ENCODE data around the gene STX17.

Gene STX17

GRCh38 chr9:99948896-99949295 is 42.4 kb downstream of the STX17 start:
- Histone ChIP-seq H2AFZ (ENCODE audit: low read depth, low read length) (no peak overlapping the region), H3K36me3 (replicated peaks; ENCODE audit: low read depth, low read length) (peaks cover 12% of the 10 kb centered on the region), H3K4me3 (ENCODE audit: low read length) (no peak overlapping the region), H3K4me1 (ENCODE audit: low read length) (peaks cover 4% of the 10 kb centered on the region), H4K20me1 (ENCODE audit: insufficient read depth, low read length) (no peaks in the 10 kb centered on the region), H3K79me2 (ENCODE audit: low read length) (no peaks in the 10 kb centered on the region), H3K9me3 (ENCODE audit: insufficient read depth, low read length) (no peaks in the 10 kb centered on the region), H3K27me3 (ENCODE audit: low read depth, low read length) (no peaks in the 10 kb centered on the region), H3K27ac (ENCODE audit: low read length) (no peak overlapping the region), H3K4me2 (ENCODE audit: low read length) (no peak overlapping the region), H3K9ac (ENCODE audit: low read length) (no peak overlapping the region)
- TF ChIP-seq EZH2phosphoT487 (IDR thresholded peaks at IDR 0.05; ENCODE audit: low read depth) (no peak), CTCF (IDR thresholded peaks at IDR 0.05; ENCODE audit: low read depth, low read length) (no peak)

GRCh38 chr9:99953861-99954507 is 47.5 kb downstream of the STX17 start:
- TF ChIP-seq CTCF (IDR thresholded peaks at IDR 0.05; ENCODE audit: low read depth, low read length) (no peak), EZH2phosphoT487 (IDR thresholded peaks at IDR 0.05; ENCODE audit: low read depth) (no peak)
- Histone ChIP-seq H3K4me1 (ENCODE audit: low read length) (peaks cover 18% of the 10 kb centered on the region), H3K4me2 (ENCODE audit: low read length) (peak overlapping the region; percentile 61), H3K27me3 (ENCODE audit: low read depth, low read length) (no peaks in the 10 kb centered on the region), H3K9me3 (ENCODE audit: insufficient read depth, low read length) (no peaks in the 10 kb centered on the region), H3K36me3 (replicated peaks; ENCODE audit: low read depth, low read length) (peaks cover 17% of the 10 kb centered on the region), H3K4me3 (ENCODE audit: low read length) (peak overlapping the region; percentile 35), H3K9ac (ENCODE audit: low read length) (no peak overlapping the region), H3K79me2 (ENCODE audit: low read length) (no peaks in the 10 kb centered on the region), H3K27ac (ENCODE audit: low read length) (peak overlapping the region; percentile 64), H4K20me1 (ENCODE audit: insufficient read depth, low read length) (no peaks in the 10 kb centered on the region), H2AFZ (ENCODE audit: low read depth, low read length) (no peak overlapping the region)

- TF ChIP-seq CTCF (IDR thresholded peaks at IDR 0.05; ENCODE audit: low read depth, low read length) (no peak), EZH2phosphoT487 (IDR thresholded peaks at IDR 0.05; ENCODE audit: low read depth) (no peak)
- Histone ChIP-seq H4K20me1 (ENCODE audit: insufficient read depth, low read length) (no peaks in the 10 kb centered on the region), H3K9ac (ENCODE audit: low read length) (peak overlapping the region; percentile 7; the same call in 1 of the 2 replicates), H3K4me3 (ENCODE audit: low read length) (peak overlapping the region; percentile 35), H3K4me2 (ENCODE audit: low read length) (peak overlapping the region; percentile 61), H3K36me3 (replicated peaks; ENCODE audit: low read depth, low read length) (peaks cover 17% of the 10 kb centered on the region), H3K9me3 (ENCODE audit: insufficient read depth, low read length) (no peaks in the 10 kb centered on the region), H2AFZ (ENCODE audit: low read depth, low read length) (no peak overlapping the region), H3K27ac (ENCODE audit: low read length) (peak overlapping the region; percentile 64), H3K4me1 (ENCODE audit: low read length) (peaks cover 18% of the 10 kb centered on the region), H3K79me2 (ENCODE audit: low read length) (no peaks in the 10 kb centered on the region), H3K27me3 (ENCODE audit: low read depth, low read length) (no peaks in the 10 kb centered on the region)
Measured at GRCh38 chr9:99954819-99955218, 48.4 kb downstream of the STX17 start.

GRCh38 chr9:99955606-99956005 is 49.2 kb downstream of the STX17 start:
- H3K9me3 ChIP-seq (ENCODE audit: insufficient read depth, low read length) = no peaks in the 10 kb centered on the region
- H3K4me2 ChIP-seq (ENCODE audit: low read length) = no peak overlapping the region
- no peak for TF ChIP-seq EZH2phosphoT487 (IDR thresholded peaks at IDR 0.05; ENCODE audit: low read depth)
- TF ChIP-seq CTCF (IDR thresholded peaks at IDR 0.05; ENCODE audit: low read depth, low read length) = no peak
- H3K4me1 ChIP-seq (ENCODE audit: low read length) = peaks cover 18% of the 10 kb centered on the region
- H4K20me1 ChIP-seq (ENCODE audit: insufficient read depth, low read length) = no peaks in the 10 kb centered on the region
- H2AFZ ChIP-seq (ENCODE audit: low read depth, low read length) = no peak overlapping the region
- no peak overlapping the region for H3K9ac ChIP-seq (ENCODE audit: low read length)
- H3K36me3 ChIP-seq (replicated peaks; ENCODE audit: low read depth, low read length) = peaks cover 17% of the 10 kb centered on the region
- no peaks in the 10 kb centered on the region for H3K27me3 ChIP-seq (ENCODE audit: low read depth, low read length)
- H3K4me3 ChIP-seq (ENCODE audit: low read length) = no peak overlapping the region
- H3K27ac ChIP-seq (ENCODE audit: low read length) = no peak overlapping the region
- H3K79me2 ChIP-seq (ENCODE audit: low read length) = no peaks in the 10 kb centered on the region
